HEK293T (cell line): ENCODE data around the gene PPFIBP1.

Experiments
- CTCF ChIA-PET: fragments of 350-600 bp; formaldehyde crosslinking; extraction: SDS; loops from one replicate; lab custom pipeline; 2021; ENCODE audit warnings: antibody characterized with exemption, inconsistent platforms; lab: Yijun Ruan, JAX
- POLR2A ChIA-PET: fragments of 350-600 bp; formaldehyde crosslinking; extraction: SDS; loops from one replicate; lab custom pipeline; 2020; ENCODE audit warnings: antibody characterized with exemption, inconsistent platforms; lab: Yijun Ruan, JAX
- DNase-seq: peaks from one replicate; pipeline ENCODE4 v3.0.0; 2012; ENCODE audit warnings: mixed read lengths; ENCODE audit errors: extremely low spot score
- ARNT ChIP-seq: fragments of 450-650 bp; IDR thresholded peaks from 2 replicates; pipeline ENCODE4 v1.6.1; 2017; ENCODE audit warnings: mild to moderate bottlenecking
- BHLHE40 ChIP-seq: fragments of 450-650 bp; IDR thresholded peaks from 2 replicates; pipeline ENCODE4 v1.6.1; 2016; ENCODE audit warnings: mild to moderate bottlenecking, moderate library complexity, borderline replicate concordance
- CTBP1 ChIP-seq: fragments of 450-650 bp; IDR thresholded peaks from 2 replicates; pipeline ENCODE4 v1.6.1; 2016; ENCODE audit warnings: borderline replicate concordance
- ELF4 ChIP-seq: fragments of 450-650 bp; IDR thresholded peaks from 2 replicates; pipeline ENCODE4 v1.6.1; 2017; ENCODE audit warnings: antibody characterized with exemption
- FOXA1 ChIP-seq: fragments of 450-650 bp; IDR thresholded peaks from 2 replicates; pipeline ENCODE4 v1.6.1; 2016; ENCODE audit warnings: mild to moderate bottlenecking
- FOXK2 ChIP-seq: fragments of 450-650 bp; IDR thresholded peaks from 2 replicates; pipeline ENCODE4 v1.6.1; 2016; ENCODE audit warnings: mild to moderate bottlenecking
- FOXM1 ChIP-seq: fragments of 450-650 bp; IDR thresholded peaks from 2 replicates; pipeline ENCODE4 v1.6.1; 2017; ENCODE audit warnings: mild to moderate bottlenecking, borderline replicate concordance
- HDGF ChIP-seq: fragments of 450-650 bp; IDR thresholded peaks from 2 replicates; pipeline ENCODE4 v1.6.1; 2017; ENCODE audit warnings: antibody characterized with exemption, borderline replicate concordance
- L3MBTL2 ChIP-seq: fragments of 450-650 bp; conservative IDR thresholded peaks from 2 replicates; pipeline ENCODE4 v1.6.1; 2016; ENCODE audit warnings: mild to moderate bottlenecking
- LEF1 ChIP-seq: fragments of 450-650 bp; IDR thresholded peaks from 2 replicates; pipeline ENCODE4 v1.6.1; 2017; ENCODE audit warnings: mild to moderate bottlenecking, borderline replicate concordance
- NFRKB ChIP-seq: fragments of 450-650 bp; IDR thresholded peaks from 2 replicates; pipeline ENCODE4 v1.6.1; 2016; ENCODE audit warnings: mild to moderate bottlenecking, moderate library complexity
- PKNOX1 ChIP-seq: fragments of 450-650 bp; IDR thresholded peaks from 2 replicates; pipeline ENCODE4 v1.6.1; 2016
- SP1 ChIP-seq: fragments of 450-650 bp; IDR thresholded peaks from 2 replicates; pipeline ENCODE4 v1.6.1; 2017
- SUZ12 ChIP-seq: fragments of 450-650 bp; IDR thresholded peaks from 2 replicates; pipeline ENCODE4 v1.6.1; 2016; ENCODE audit warnings: mild to moderate bottlenecking
- TARDBP ChIP-seq: fragments of 450-650 bp; IDR thresholded peaks from 2 replicates; pipeline ENCODE4 v1.6.1; 2016
- ZNF384 ChIP-seq: fragments of 450-650 bp; IDR thresholded peaks from 2 replicates; pipeline ENCODE4 v1.6.1; 2016

Gene PPFIBP1

DNA sequence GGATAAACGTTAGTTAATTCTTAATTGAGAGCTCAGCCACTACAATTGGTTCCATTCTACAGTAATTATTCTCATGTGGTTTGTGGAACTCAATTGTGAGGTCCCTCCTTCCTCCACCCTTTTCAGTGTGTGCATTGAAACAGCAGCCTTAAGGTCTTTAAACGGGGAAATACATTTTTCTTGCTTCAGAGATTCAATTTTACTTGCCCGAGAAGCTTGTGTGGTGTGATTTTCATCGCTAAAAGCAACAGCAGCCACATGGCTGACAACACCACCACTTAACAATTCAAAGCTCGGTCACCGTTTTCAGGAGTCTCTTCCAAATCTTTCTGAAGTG is 733 bp upstream of the PPFIBP1 start:
- POLR2A ChIA-PET, result interaction anchor here (0.5 to 2.7 kb wide), 17 partner anchors 9 to 256 kb away, joined by 3 to 14 read pairs (median 5); no protein-coding TSS in a partner anchor
- DNase-seq, result no peak
- no peak for TF ChIP-seq TARDBP
- no peak for TF ChIP-seq ZNF384
- TF ChIP-seq LEF1, result no peak
- no peak for TF ChIP-seq PKNOX1
- no peak for TF ChIP-seq SUZ12
- no peak for TF ChIP-seq L3MBTL2
- no peak for TF ChIP-seq ARNT
- TF ChIP-seq FOXA1, result no peak
- no peak for TF ChIP-seq ELF4
- TF ChIP-seq CTBP1, result no peak
- TF ChIP-seq NFRKB, result no peak
- TF ChIP-seq SP1, result no peak
- TF ChIP-seq FOXK2, result no peak
- TF ChIP-seq BHLHE40, result no peak
- no peak for TF ChIP-seq FOXM1
- no peak for TF ChIP-seq HDGF
- CTCF ChIA-PET, result no interaction called here

- POLR2A ChIA-PET, result interaction anchor here (0.5 to 2.7 kb wide), 16 partner anchors 9 to 186 kb away, joined by 3 to 14 read pairs (median 5); partner anchors contain the start of gene MRPS35
- TF ChIP-seq TARDBP, result no peak
- no peak for TF ChIP-seq CTBP1
- TF ChIP-seq SUZ12, result no peak
- TF ChIP-seq ZNF384, result no peak
- no peak for TF ChIP-seq ELF4
- DNase-seq, result no peak
- CTCF ChIA-PET, result interaction anchor here (1.0 kb wide), 1 partner anchor 26 kb away, joined by 4 read pairs; no protein-coding TSS in a partner anchor
Observed at GRCh38 chr12:27524494-27524835, 459 bp downstream of the PPFIBP1 start.

- ChIA-PET CTCF (interaction anchor here (1.0 kb wide), 1 partner anchor 25 kb away, joined by 4 read pairs; no protein-coding TSS in a partner anchor), POLR2A (interaction anchor here (0.5 to 2.7 kb wide), 9 partner anchors 12 to 115 kb away, joined by 4 to 13 read pairs (median 7); no protein-coding TSS in a partner anchor)
- no peak for DNase-seq
- TF ChIP-seq FOXM1, result no peak
- TF ChIP-seq ZNF384, result peak; percentile 72
Observed at GRCh38 chr12:27524839-27525753, 1.1 kb downstream of the PPFIBP1 start.

- ChIA-PET CTCF (no interaction called here), POLR2A (no interaction called here)
- DNase-seq, result no peak
- TF ChIP-seq ELF4 (no peak), L3MBTL2 (no peak), SP1 (no peak), FOXM1 (no peak), LEF1 (no peak), BHLHE40 (no peak), FOXA1 (no peak), SUZ12 (no peak), NFRKB (no peak), PKNOX1 (no peak), FOXK2 (no peak), TARDBP (no peak), HDGF (no peak), ZNF384 (no peak), CTBP1 (no peak), ARNT (no peak)
Observed at GRCh38 chr12:27527512-27527911, 3.5 kb downstream of the PPFIBP1 start.

- TF ChIP-seq ELF4, result no peak
- CTCF ChIA-PET, result no interaction called here
- no peak for DNase-seq
- POLR2A ChIA-PET, result no interaction called here
Observed at GRCh38 chr12:27528788-27529187, 4.8 kb downstream of the PPFIBP1 start.

GRCh38 chr12:27530157-27530922 is 6.3 kb downstream of the PPFIBP1 start:
- DNase-seq, result no peak
- ChIA-PET CTCF (no interaction called here), POLR2A (no interaction called here)
- no peak for TF ChIP-seq LEF1
- TF ChIP-seq SP1, result no peak
- TF ChIP-seq ZNF384, result no peak
- TF ChIP-seq BHLHE40, result no peak
- TF ChIP-seq ARNT, result no peak

DNA sequence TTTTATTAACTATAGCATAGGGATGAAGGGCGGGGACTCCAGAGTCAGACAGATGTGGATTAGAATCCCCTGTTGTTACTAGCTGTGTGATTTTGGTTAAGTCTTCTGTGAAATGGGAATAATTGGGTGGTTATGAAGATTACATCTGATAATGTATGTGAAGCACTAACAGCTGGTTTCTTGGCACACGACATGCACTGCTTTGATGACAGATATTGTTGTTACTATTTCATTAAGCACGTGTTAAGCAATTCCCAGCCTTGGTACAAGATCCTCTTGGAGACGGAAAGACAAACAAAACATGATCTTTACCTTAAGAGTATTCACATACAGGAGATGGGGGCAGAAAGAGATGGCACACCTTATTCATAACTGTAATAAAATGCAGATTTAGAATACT is 7.9 kb downstream of the PPFIBP1 start:
- ChIA-PET CTCF (no interaction called here), POLR2A (interaction anchor here (1.1 to 4.2 kb wide), 2 partner anchors 9 to 19 kb away, joined by 3 to 14 read pairs; partner anchors contain the start of gene PPFIBP1)
- TF ChIP-seq LEF1, result no peak
- no peak for TF ChIP-seq HDGF
- TF ChIP-seq NFRKB, result no peak
- no peak for TF ChIP-seq BHLHE40
- no peak for TF ChIP-seq ZNF384
- DNase-seq, result no peak
